HG02938 (cell line): ENCODE results near the gene RXRA.
"Not testable (repeated sequence)": the region's sequence is repeated elsewhere in the genome, so short reads cannot be mapped to it uniquely, and the experiment has no call there.

Experiments
- ATAC-seq: cut with Tn5 transposase; IDR thresholded peaks from one replicate; pipeline ENCODE4 v1.9.1; 2021; ENCODE audit warnings: mild to moderate bottlenecking, moderate library complexity; ENCODE audit not compliant: unreplicated experiment

The RXRA gene

GRCh38 chr9:134293611-134294152, 32.6 kb upstream of the RXRA start:
- ATAC-seq, result no peak

GRCh38 chr9:134294153-134295071, 31.8 kb upstream of the RXRA start:
- ATAC-seq, result no peak

- ATAC-seq, result no peak
Observed at GRCh38 chr9:134295101-134295745, 31.0 kb upstream of the RXRA start.

- ATAC-seq, result no peak
Observed at GRCh38 chr9:134295746-134296250, 30.5 kb upstream of the RXRA start.

- ATAC-seq, result no peak
Observed at GRCh38 chr9:134296301-134297082, 29.8 kb upstream of the RXRA start.

GRCh38 chr9:134297083-134297410, 29.2 kb upstream of the RXRA start:
- no peak for ATAC-seq

- no peak for ATAC-seq
Observed at GRCh38 chr9:134297576-134297975, 28.7 kb upstream of the RXRA start.

- ATAC-seq, result no peak
Observed at GRCh38 chr9:134298000-134298399, 28.3 kb upstream of the RXRA start.

GRCh38 chr9:134299068-134299467, 27.2 kb upstream of the RXRA start:
- ATAC-seq, result no peak

- ATAC-seq, result no peak
Observed at GRCh38 chr9:134299883-134300282, 26.4 kb upstream of the RXRA start.

GRCh38 chr9:134301387-134302129, 24.7 kb upstream of the RXRA start:
- no peak for ATAC-seq

GRCh38 chr9:134302130-134302817, 24.0 kb upstream of the RXRA start:
- no peak for ATAC-seq

GRCh38 chr9:134303601-134304000, 22.7 kb upstream of the RXRA start:
- no peak for ATAC-seq

GRCh38 chr9:134304261-134304660, 22.0 kb upstream of the RXRA start:
- ATAC-seq, result no peak

GRCh38 chr9:134304690-134305089, 21.6 kb upstream of the RXRA start:
- ATAC-seq, result no peak

GRCh38 chr9:134305533-134305932, 20.7 kb upstream of the RXRA start:
- ATAC-seq, result no peak

GRCh38 chr9:134306042-134306441, 20.2 kb upstream of the RXRA start:
- not testable (repeated sequence) for ATAC-seq

- ATAC-seq, result no peak
Observed at GRCh38 chr9:134306636-134307600, 19.3 kb upstream of the RXRA start.
